ENCODE measurements around the gene TRMT1L.

The TRMT1L gene

DNA sequence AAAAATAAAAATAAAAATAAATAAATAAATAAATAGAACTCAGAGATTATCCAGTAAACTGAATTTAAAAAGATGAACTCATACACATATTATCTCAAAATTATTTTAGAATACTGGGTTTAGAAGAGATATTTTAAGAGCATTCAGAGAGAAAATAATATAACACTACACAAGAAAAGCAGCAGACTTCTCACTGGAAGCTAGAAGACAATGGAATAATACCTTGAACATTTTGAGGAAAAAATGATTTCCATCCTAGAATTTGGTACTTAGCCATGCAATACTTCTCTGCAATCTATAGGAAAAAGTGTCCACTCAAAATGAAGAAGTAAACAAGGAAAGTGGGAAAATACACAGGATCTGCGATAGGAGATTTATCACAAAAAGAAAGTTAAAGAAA is 24.2 kb downstream of the TRMT1L start:
- TF ChIP-seq, protein P1, sequence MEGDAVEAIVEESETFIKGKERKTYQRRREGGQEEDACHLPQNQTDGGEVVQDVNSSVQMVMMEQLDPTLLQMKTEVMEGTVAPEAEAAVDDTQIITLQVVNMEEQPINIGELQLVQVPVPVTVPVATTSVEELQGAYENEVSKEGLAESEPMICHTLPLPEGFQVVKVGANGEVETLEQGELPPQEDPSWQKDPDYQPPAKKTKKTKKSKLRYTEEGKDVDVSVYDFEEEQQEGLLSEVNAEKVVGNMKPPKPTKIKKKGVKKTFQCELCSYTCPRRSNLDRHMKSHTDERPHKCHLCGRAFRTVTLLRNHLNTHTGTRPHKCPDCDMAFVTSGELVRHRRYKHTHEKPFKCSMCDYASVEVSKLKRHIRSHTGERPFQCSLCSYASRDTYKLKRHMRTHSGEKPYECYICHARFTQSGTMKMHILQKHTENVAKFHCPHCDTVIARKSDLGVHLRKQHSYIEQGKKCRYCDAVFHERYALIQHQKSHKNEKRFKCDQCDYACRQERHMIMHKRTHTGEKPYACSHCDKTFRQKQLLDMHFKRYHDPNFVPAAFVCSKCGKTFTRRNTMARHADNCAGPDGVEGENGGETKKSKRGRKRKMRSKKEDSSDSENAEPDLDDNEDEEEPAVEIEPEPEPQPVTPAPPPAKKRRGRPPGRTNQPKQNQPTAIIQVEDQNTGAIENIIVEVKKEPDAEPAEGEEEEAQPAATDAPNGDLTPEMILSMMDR (IDR thresholded peaks at IDR 0.05; ENCODE audit: low read depth, low read length) = no peak
- no peaks in the 10 kb centered on the region for H3K9me3 ChIP-seq
- no peaks in the 10 kb centered on the region for H3K4me1 ChIP-seq
- H3K4me3 ChIP-seq (ENCODE audit: low read depth, low read length) = no peak overlapping the region
- DNase-seq = no peak
- H3K27me3 ChIP-seq = no peaks in the 10 kb centered on the region
- no peaks in the 10 kb centered on the region; the same call in 1 of the 2 replicates for H3K36me3 ChIP-seq

DNA sequence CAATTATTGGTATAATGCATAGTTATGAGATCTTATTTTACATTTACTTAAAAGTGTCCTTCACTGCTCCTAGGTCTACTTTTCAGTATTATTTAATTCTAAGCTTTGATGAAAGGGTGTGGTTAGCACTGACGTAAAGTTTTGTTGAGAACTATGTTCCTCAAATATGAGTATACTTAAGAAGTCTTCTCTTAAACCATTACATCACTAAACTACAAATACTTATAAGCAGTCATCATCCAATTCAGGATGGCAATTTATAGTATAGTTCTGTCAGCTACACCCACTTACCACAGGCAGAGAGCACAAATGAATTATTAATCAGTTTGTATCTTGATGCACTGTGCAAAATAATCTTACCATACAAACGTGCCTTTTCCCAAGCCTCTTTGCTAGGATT is 27.0 kb downstream of the TRMT1L start:
- DNase-seq = no peak
- no peaks in the 10 kb centered on the region for H3K27me3 ChIP-seq
- TF ChIP-seq, protein P1 (IDR thresholded peaks at IDR 0.05; ENCODE audit: low read depth, low read length) = no peak
- no peaks in the 10 kb centered on the region for H3K9me3 ChIP-seq
- no peak overlapping the region for H3K4me3 ChIP-seq (ENCODE audit: low read depth, low read length)
- no peaks in the 10 kb centered on the region; the same call in 1 of the 2 replicates for H3K36me3 ChIP-seq
- H3K4me1 ChIP-seq = no peaks in the 10 kb centered on the region

DNA sequence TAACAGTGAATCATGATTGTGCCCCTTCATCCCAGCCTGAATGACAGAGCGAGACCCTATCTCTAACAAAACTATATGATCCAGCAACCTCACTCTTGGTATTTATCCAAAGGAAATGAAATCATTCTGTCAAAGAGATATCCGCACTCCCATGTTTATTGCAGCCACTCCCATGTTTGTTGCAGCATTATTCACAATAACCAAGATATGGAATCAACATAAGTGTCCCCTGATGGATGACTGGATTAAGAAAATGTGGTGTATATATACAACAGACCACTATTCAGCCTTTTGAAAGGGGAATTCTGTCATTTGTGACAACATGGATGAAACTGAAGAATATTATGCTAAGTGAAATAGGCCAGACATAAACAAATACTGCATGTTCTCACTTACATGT is 44.4 kb downstream of the TRMT1L start:
- H3K36me3 ChIP-seq = no peaks in the 10 kb centered on the region
- no peaks in the 10 kb centered on the region; the same call in 1 of the 2 replicates for H3K9me3 ChIP-seq
- no peaks in the 10 kb centered on the region for H3K4me1 ChIP-seq
- no peaks in the 10 kb centered on the region for H3K27me3 ChIP-seq
- TF ChIP-seq, protein P1 (IDR thresholded peaks at IDR 0.05; ENCODE audit: low read depth, low read length) = no peak
- H3K4me3 ChIP-seq (ENCODE audit: low read depth, low read length) = no peak overlapping the region
- no peak for DNase-seq

DNA sequence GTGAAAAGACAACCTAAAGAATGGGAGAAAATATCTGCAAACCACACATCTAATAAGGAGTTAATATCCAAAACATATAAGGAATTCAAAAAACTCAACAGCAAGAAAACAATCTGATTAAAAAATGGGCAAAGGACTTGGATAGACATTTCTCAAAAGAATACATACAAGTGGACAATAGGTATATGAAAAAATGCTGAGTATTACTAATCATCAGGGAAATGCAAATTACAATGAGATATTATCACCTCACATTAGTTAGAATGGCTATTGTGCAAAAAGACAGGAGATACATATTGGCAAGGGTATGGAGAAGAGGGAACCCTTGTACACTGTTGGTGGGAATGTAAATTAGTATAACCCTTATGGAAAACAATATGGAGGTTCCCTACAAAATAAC is 44.9 kb downstream of the TRMT1L start:
- Histone ChIP-seq H3K9me3 (no peaks in the 10 kb centered on the region; the same call in 1 of the 2 replicates), H3K27me3 (no peaks in the 10 kb centered on the region)
- TF ChIP-seq, protein P1 (IDR thresholded peaks at IDR 0.05; ENCODE audit: low read depth, low read length) = no peak

DNA sequence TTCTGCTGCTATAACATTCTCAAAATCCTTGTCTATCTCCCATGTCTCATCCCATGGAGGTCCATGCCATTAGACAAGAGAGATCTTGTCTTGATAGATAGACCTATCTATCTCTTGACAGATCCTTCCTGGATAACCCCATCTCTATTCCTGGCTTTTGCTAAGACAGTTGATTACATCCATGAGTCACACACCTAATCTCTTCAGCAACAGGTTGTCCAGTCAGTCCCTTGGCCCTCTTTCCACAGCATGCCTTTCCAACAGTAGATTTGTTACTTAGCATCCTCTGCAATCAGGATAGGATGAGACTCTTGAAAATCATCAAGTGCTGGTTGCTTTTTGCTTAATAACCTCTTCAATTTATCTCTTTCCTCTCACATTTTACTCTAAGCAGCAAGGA is 46.6 kb downstream of the TRMT1L start:
- TF ChIP-seq, protein P1 (IDR thresholded peaks at IDR 0.05; ENCODE audit: low read depth, low read length) = no peak
- H3K4me3 ChIP-seq (ENCODE audit: low read depth, low read length) = no peak overlapping the region
- no peaks in the 10 kb centered on the region for H3K4me1 ChIP-seq
- no peaks in the 10 kb centered on the region; the same call in 1 of the 2 replicates for H3K9me3 ChIP-seq
- no peak for DNase-seq
- no peaks in the 10 kb centered on the region for H3K27me3 ChIP-seq
- H3K36me3 ChIP-seq = no peaks in the 10 kb centered on the region

More for the DNA sequence above, 44.9 kb downstream of the TRMT1L start:
- Histone ChIP-seq H3K4me3 (ENCODE audit: low read depth, low read length) (no peak overlapping the region), H3K36me3 (no peaks in the 10 kb centered on the region), H3K4me1 (no peaks in the 10 kb centered on the region)
- DNase-seq = no peak

DNA sequence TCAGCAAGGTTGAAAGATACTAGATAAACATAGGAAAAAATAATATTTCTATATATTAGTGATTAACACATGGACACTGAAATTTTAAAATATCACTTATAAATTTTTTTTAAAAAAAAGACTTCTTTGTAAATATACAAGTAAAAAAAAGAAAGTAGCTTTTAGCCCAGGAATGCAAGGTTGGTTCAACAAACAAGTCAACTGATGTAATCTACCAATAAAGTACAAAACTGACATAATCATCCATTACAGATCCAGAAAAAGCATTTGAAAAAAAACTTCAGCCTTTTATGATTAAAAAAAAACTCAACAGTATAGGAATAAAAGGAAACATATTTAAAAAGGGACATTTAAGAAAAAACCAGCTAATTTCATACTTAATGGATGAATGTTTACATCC is 48.4 kb downstream of the TRMT1L start:
- TF ChIP-seq, protein P1 (IDR thresholded peaks at IDR 0.05; ENCODE audit: low read depth, low read length) = no peak

More for the DNA sequence above, 48.4 kb downstream of the TRMT1L start:
- no peaks in the 10 kb centered on the region; the same call in 1 of the 2 replicates for H3K9me3 ChIP-seq
- H3K27me3 ChIP-seq = no peaks in the 10 kb centered on the region
- no peaks in the 10 kb centered on the region for H3K4me1 ChIP-seq
- no peak overlapping the region for H3K4me3 ChIP-seq (ENCODE audit: low read depth, low read length)
- no peaks in the 10 kb centered on the region for H3K36me3 ChIP-seq
- no peak for DNase-seq
